ENCODE data around the gene ZNF362. TPM values are rescaled to one million over a fixed set of nuclear protein-coding genes. Genes with fewer than 3 reads are reported as not detected.
A peak's percentile ranks its signal among the peaks of the same experiment; 100 is the strongest.

ZNF362 gene
- total RNA-seq: 1 to 10 TPM; 2.3 to 6.2 TPM
- polyA plus RNA-seq: 1 to 10 TPM; 4.6 to 6.3 TPM

- DNase-seq (ENCODE audit: low spot score): peak; percentile 74
- under 1% methylated on average over 88 of the region's 88 CpGs for WGBS
- Histone ChIP-seq H3K9me3 (ENCODE audit: control insufficient read depth in 4 of 4, low read length in 3 of 4) (no peaks in the 10 kb centered on the region), H3K27me3 (ENCODE audit: control insufficient read depth in 4 of 4, insufficient read depth in 4 of 4, low read length in 3 of 4) (no peaks in the 10 kb centered on the region), H3K36me3 (ENCODE audit: control insufficient read depth in 4 of 4, insufficient read depth in 3 of 4, low read depth in 1 of 4, low read length in 3 of 4) (no peaks in the 10 kb centered on the region), H3K27ac (ENCODE audit: low read depth in 1 of 2, low read length in 2 of 2) (peak within 1 kb of the TSS; percentile 86 to 89), H3K9ac (ENCODE audit: low read depth in 1 of 2, low read length in 2 of 2) (peak within 1 kb of the TSS; percentile 64 to 93), H3K4me3 (ENCODE audit: low read depth in 1 of 3, low read length in 3 of 3) (peak within 1 kb of the TSS; percentile 44 to 90 (median 77)), H3K4me1 (ENCODE audit: control insufficient read depth in 4 of 4, insufficient read depth in 4 of 4, low read length in 3 of 4) (peaks cover 8 to 32% (median 21%) of the 10 kb centered on the region in 4 donors)
- TF ChIP-seq RXRA (IDR thresholded peaks at IDR 0.05) (peak; percentile 21 to 26), TAF1 (conservative IDR thresholded peaks at IDR 0.05) (peak; percentile 76), HNF4G (IDR thresholded peaks at IDR 0.05) (no peak), EGR1 (IDR thresholded peaks at IDR 0.05; ENCODE audit: low read depth in 2 of 2) (no peak), JUND (IDR thresholded peaks at IDR 0.05) (peak; percentile 69 to 74), REST (IDR thresholded peaks at IDR 0.05) (peak; percentile 54), ATF3 (IDR thresholded peaks at IDR 0.05) (peak; percentile 21), NR2F2 (IDR thresholded peaks at IDR 0.05) (no peak), YY1 (IDR thresholded peaks at IDR 0.05) (peak; percentile 97), SP1 (IDR thresholded peaks at IDR 0.05) (peak; percentile 36), HNF4A (conservative IDR thresholded peaks at IDR 0.05) (peak; percentile 47 to 48), CTCF (IDR thresholded peaks at IDR 0.05; ENCODE audit: low read depth, low read length, missing input control) (peak; percentile 20), ZBTB33 (IDR thresholded peaks at IDR 0.05) (no peak), FOXA1 (IDR thresholded peaks at IDR 0.05) (peak; percentile 35), MAX (IDR thresholded peaks at IDR 0.05) (peak; percentile 18), GABPA (IDR thresholded peaks at IDR 0.05 in 1 of 2, conservative IDR thresholded peaks at IDR 0.05 in 1 of 2) (no peak), RAD21 (IDR thresholded peaks at IDR 0.05) (no peak), FOXA2 (IDR thresholded peaks at IDR 0.05) (peak; percentile 62)
Measured at GRCh38 chr1:33256471-33257206, at the start of gene ZNF362. Gene ZNF362, plus strand, starts transcription at chr1:33256492. Its CDS starts 14,083 bp downstream, at chr1:33270575.

All from liver (tissue), 9 donors.